WI38 (cell line): ENCODE data around the gene LRRC27.
"Not testable (repeated sequence)": the region's sequence is repeated elsewhere in the genome, so short reads cannot be mapped to it uniquely, and the experiment has no call there.

Experiments used
- H3K4me3 ChIP-seq: 2 replicates; pipeline ENCODE4 v1.5.1; 2011; ENCODE audit warnings: low read depth, mild to moderate bottlenecking, control low read depth, low read length
- TF ChIP-seq, protein P1 (sequence below): IDR thresholded peaks from 2 replicates; pipeline ENCODE4 v1.5.1; 2012; ENCODE audit warnings: low read depth, mild to moderate bottlenecking, control low read depth, low read length

The LRRC27 gene

DNA sequence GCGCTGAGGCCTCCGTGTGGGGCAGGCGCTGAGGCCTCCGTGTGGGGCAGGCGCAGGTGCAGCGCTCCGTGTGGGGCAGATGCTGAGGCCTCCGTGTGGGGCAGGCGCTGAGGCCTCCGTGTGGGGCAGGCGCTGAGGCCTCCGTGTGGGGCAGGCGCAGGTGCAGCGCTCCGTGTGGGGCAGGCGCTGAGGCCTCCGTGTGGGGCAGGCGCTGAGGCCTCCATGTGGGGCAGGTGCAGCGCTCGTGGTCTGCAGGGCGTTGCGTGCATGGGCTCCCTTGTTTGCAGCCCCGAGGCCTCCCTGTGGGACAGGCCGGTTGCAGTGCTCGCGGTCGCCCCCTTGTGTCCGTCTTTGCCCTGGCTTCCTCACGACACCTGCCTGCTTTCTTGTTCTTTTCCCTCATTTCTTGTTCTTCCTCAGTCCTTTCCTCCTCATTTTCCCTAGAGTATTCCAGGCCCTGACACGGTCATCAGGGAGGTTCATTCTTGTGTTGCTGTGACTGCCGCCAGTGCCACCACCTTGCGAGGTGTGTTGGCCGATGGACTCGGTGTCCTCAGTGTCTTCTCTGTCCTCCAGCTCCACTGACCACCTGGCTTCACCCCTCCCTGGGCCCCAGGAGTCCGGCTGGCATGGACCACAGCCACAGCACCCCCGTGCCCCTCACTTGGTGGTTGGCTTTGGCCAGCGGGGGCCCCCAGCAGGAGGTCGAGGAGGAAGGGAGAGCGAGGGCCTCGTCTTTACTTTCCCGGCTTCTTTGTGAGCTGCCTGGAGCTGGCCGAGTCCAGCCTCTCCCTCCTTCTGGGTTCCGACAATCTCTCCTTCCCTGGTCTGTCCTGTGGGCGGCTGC is 20.7 kb downstream of the LRRC27 start:
- TF ChIP-seq, protein P1, sequence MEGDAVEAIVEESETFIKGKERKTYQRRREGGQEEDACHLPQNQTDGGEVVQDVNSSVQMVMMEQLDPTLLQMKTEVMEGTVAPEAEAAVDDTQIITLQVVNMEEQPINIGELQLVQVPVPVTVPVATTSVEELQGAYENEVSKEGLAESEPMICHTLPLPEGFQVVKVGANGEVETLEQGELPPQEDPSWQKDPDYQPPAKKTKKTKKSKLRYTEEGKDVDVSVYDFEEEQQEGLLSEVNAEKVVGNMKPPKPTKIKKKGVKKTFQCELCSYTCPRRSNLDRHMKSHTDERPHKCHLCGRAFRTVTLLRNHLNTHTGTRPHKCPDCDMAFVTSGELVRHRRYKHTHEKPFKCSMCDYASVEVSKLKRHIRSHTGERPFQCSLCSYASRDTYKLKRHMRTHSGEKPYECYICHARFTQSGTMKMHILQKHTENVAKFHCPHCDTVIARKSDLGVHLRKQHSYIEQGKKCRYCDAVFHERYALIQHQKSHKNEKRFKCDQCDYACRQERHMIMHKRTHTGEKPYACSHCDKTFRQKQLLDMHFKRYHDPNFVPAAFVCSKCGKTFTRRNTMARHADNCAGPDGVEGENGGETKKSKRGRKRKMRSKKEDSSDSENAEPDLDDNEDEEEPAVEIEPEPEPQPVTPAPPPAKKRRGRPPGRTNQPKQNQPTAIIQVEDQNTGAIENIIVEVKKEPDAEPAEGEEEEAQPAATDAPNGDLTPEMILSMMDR = peak; percentile 41
- H3K4me3 ChIP-seq = not testable (repeated sequence)

- TF ChIP-seq, protein P1 = no peak
- no peak overlapping the region for H3K4me3 ChIP-seq
These were observed 21.7 kb downstream of the LRRC27 start for GRCh38 chr10:132353456-132354355.

DNA sequence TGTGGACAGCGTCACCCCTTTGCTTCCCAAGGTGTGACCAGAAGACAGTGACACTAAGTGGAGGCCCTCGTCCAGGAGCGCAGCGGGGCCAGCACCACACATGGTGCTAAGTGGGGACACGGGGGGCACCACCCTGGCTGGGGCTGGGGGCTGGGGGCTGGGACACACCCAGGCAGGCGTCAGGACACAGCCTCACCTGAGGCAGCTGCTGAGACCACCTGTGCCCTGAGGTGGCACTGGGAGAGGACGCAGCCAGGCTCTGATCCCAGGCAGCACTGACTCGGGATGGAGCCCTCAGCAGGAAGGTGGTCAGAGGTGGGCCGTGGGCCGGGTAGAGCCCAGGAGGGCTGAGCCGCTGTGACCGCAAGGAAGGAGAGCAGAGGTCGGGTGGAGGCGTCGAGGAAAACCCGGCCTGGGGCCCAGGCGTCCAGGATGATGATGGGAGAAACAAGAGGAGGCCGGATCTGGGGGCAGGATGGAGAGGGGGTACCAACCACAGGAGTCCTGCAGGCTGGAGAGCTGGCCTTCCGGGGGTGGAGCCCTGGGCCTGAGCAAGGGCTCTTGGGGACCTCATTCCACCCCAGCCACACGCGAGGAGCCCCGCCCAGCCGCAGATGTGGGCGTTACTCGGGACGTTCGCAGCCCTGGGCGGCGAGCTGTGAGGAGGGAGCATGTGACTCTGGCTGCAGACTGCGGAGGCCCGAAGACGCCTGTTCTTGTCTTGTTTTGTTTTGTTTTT is 22.5 kb downstream of the LRRC27 start:
- no peak overlapping the region for H3K4me3 ChIP-seq
- TF ChIP-seq, protein P1 = no peak

DNA sequence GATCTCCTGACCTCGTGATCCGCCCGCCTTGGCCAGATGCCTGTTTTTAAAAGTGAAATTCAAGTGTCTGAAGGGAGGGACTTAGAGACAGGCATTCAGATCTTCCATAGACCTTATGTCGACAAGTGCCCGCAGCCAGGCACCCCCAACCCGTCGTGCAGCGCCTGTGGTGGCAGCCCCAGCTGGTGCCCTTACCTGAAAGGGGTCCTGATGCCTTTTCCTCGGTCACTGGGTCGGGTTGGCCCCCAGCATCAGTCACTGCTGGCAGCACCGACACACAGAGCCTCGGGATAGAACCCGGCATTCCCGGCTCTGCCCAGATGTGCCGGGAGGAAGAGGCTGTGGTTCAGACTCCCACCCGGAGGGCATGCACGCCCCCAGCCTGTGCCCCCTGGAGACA is 23.3 kb downstream of the LRRC27 start:
- no peak overlapping the region for H3K4me3 ChIP-seq
- TF ChIP-seq, protein P1 = no peak

- H3K4me3 ChIP-seq = no peak overlapping the region
- TF ChIP-seq, protein P1 = no peak
These were observed 23.8 kb downstream of the LRRC27 start for GRCh38 chr10:132355754-132356153.

DNA sequence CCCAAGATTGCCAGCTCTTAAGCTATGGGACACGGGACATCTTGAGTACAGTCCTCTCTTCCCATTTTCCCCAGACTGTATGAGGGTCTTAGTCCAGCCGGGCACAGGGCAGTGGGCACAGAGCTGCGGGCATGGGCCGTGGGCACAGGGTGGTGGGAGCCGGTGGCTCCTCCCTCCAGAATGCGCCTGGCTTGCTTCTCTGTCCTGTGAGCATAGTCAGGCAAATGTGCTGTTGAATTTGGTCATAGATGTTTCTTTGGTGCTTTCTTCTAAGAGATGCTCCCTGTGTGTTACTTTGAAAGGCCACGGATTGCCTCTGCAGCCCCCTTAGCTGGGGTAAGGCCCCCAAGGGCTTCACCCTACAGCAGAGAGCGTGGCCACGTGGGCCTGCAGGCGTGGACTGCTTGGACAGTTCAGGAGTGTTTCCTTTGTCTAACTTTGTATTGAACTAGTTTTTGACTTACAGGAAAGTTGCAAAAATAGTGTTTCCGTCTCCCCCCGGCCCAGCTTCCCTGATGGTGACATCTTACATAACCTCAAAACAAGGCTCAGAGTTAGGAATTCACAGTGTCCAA is 24.7 kb downstream of the LRRC27 start:
- H3K4me3 ChIP-seq = no peak overlapping the region
- TF ChIP-seq, protein P1 = no peak
